ENCODE data around the gene SIL1.

SIL1 gene

DNA sequence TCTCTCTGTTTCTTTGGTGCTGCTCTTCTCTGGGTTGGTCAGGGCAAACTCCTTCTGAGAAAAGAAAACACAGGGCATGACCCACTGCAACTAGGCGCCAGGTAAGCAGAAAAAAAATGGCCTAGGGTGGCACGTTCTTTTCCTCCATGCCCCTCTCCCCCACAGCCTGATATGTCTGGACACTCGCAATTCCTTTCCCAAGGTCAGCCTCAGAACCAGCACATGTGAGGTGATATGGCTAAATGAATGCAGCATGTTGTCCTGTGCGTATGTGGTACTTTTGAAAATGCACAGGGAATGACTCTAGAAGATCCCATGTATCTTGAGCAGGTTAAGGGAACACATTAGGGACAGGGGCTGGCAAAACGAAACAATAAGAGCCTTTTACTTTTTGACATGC is 77.0 kb downstream of the SIL1 start:
- H3K9me2 ChIP-seq (ENCODE audit: low read depth, low read length): no peaks in the 10 kb centered on the region
- H3K4me2 ChIP-seq (ENCODE audit: low read length): no peak overlapping the region
- H3F3A ChIP-seq (ENCODE audit: insufficient read depth, low read length): no peaks in the 10 kb centered on the region
- no peak overlapping the region for H3K9ac ChIP-seq (ENCODE audit: low read length)
- TF ChIP-seq CTCF (IDR thresholded peaks at IDR 0.05; ENCODE audit: low read length) (no peak), EZH2 (IDR thresholded peaks at IDR 0.05; ENCODE audit: borderline replicate concordance, low read length) (no peak)
- no peaks in the 10 kb centered on the region for H3K79me2 ChIP-seq (ENCODE audit: insufficient read depth, low read length)
- no peak overlapping the region for H2AFZ ChIP-seq (ENCODE audit: low read length)
- no peaks in the 10 kb centered on the region for H3K27me3 ChIP-seq (ENCODE audit: insufficient read depth, low read length)
- no peaks in the 10 kb centered on the region for H3K4me1 ChIP-seq (ENCODE audit: insufficient read depth, low read length, severe bottlenecking)
- no peaks in the 10 kb centered on the region for H4K20me1 ChIP-seq (ENCODE audit: insufficient read depth, low read length)
- no peak overlapping the region for H3K27ac ChIP-seq (ENCODE audit: low read depth, low read length, poor library complexity, severe bottlenecking)
- H3K4me3 ChIP-seq (ENCODE audit: low read depth, low read length, poor library complexity, severe bottlenecking): no peak overlapping the region
- no peaks in the 10 kb centered on the region for H3K9me3 ChIP-seq (ENCODE audit: low read length)
- peaks cover 39% of the 10 kb centered on the region; the same call in 1 of the 2 replicates for H3K36me3 ChIP-seq (ENCODE audit: insufficient read depth, low read length)

- Histone ChIP-seq H3K27me3 (ENCODE audit: insufficient read depth, low read length) (no peaks in the 10 kb centered on the region), H3K79me2 (ENCODE audit: insufficient read depth, low read length) (no peaks in the 10 kb centered on the region)
These were observed 77.6 kb downstream of the SIL1 start for GRCh38 chr5:139120521-139120920.

DNA sequence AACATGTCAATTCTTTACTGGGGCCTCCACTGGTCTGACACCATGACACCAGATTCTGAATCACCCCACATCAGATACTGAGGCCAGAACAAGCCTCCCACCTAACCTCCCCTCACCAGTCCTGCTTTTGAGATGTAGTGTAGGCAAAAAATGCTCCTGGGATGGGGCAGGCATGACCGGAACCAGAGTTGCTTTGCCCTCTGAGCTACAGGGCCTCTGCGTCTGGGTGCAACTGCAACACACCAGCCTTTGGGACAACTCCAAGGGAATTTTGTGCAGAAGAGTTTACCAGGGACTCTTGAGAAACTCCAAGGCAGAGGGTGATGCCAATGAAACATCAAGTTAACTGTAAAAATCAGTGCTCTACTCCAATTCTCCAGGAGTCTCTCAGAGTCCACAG is 79.4 kb downstream of the SIL1 start:
- H3K27me3 ChIP-seq (ENCODE audit: insufficient read depth, low read length): no peaks in the 10 kb centered on the region
- H3K9ac ChIP-seq (ENCODE audit: low read length): no peak overlapping the region
- H3K4me3 ChIP-seq (ENCODE audit: low read depth, low read length, poor library complexity, severe bottlenecking): no peak overlapping the region
- no peaks in the 10 kb centered on the region for H4K20me1 ChIP-seq (ENCODE audit: insufficient read depth, low read length)
- H3K27ac ChIP-seq (ENCODE audit: low read depth, low read length, poor library complexity, severe bottlenecking): no peak overlapping the region
- no peaks in the 10 kb centered on the region for H3K9me3 ChIP-seq (ENCODE audit: low read length)
- H3K4me2 ChIP-seq (ENCODE audit: low read length): no peak overlapping the region
- no peaks in the 10 kb centered on the region for H3F3A ChIP-seq (ENCODE audit: insufficient read depth, low read length)
- no peaks in the 10 kb centered on the region for H3K4me1 ChIP-seq (ENCODE audit: insufficient read depth, low read length, severe bottlenecking)
- peaks cover 34% of the 10 kb centered on the region; the same call in 1 of the 2 replicates for H3K36me3 ChIP-seq (ENCODE audit: insufficient read depth, low read length)
- no peak overlapping the region for H2AFZ ChIP-seq (ENCODE audit: low read length)
- TF ChIP-seq EZH2 (IDR thresholded peaks at IDR 0.05; ENCODE audit: borderline replicate concordance, low read length): no peak
- TF ChIP-seq CTCF (IDR thresholded peaks at IDR 0.05; ENCODE audit: low read length): no peak
- no peaks in the 10 kb centered on the region for H3K9me2 ChIP-seq (ENCODE audit: low read depth, low read length)
- H3K79me2 ChIP-seq (ENCODE audit: insufficient read depth, low read length): no peaks in the 10 kb centered on the region

More at GRCh38 chr5:139120521-139120920, 77.6 kb downstream of the SIL1 start:
- H3K36me3 ChIP-seq (ENCODE audit: insufficient read depth, low read length): peaks cover 33% of the 10 kb centered on the region; the same call in 1 of the 2 replicates
- TF ChIP-seq CTCF (IDR thresholded peaks at IDR 0.05; ENCODE audit: low read length) (no peak), EZH2 (IDR thresholded peaks at IDR 0.05; ENCODE audit: borderline replicate concordance, low read length) (no peak)
- H4K20me1 ChIP-seq (ENCODE audit: insufficient read depth, low read length): no peaks in the 10 kb centered on the region
- no peak overlapping the region for H2AFZ ChIP-seq (ENCODE audit: low read length)
- H3K9me2 ChIP-seq (ENCODE audit: low read depth, low read length): no peaks in the 10 kb centered on the region
- H3K4me3 ChIP-seq (ENCODE audit: low read depth, low read length, poor library complexity, severe bottlenecking): no peak overlapping the region
- no peak overlapping the region for H3K9ac ChIP-seq (ENCODE audit: low read length)
- no peak overlapping the region for H3K27ac ChIP-seq (ENCODE audit: low read depth, low read length, poor library complexity, severe bottlenecking)
- no peak overlapping the region for H3K4me2 ChIP-seq (ENCODE audit: low read length)
- H3K4me1 ChIP-seq (ENCODE audit: insufficient read depth, low read length, severe bottlenecking): no peaks in the 10 kb centered on the region
- no peaks in the 10 kb centered on the region for H3F3A ChIP-seq (ENCODE audit: insufficient read depth, low read length)
- no peaks in the 10 kb centered on the region for H3K9me3 ChIP-seq (ENCODE audit: low read length)

All from OCI-LY1 (cell line).